ENCODE data around the gene SPDL1. TPM values are rescaled to one million over a fixed set of nuclear protein-coding genes. Genes with fewer than 3 reads are reported as not detected.

The SPDL1 gene
- total RNA-seq, 4 donors from 2014 or later, result 0.78 to 4.6 (median 3.2) TPM

DNA sequence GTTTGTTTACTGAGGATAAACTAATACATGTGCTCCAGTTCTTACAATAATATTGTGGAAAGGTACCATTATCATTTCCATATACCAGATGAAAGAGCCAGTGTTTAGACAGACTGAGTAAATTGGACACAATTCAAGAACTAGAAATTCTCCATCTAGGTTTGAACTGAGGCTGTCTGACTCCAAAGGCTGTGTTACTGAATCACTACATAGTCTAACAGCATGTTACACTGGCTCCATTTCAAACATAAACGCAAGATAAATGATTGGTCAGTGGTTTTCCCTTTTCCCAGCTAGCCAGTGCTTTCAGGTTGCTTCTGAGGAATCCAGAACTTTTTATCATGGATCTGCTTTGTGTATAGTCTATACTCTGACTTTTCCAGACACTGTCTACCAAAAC is 8.1 kb downstream of the SPDL1 start:
- in situ Hi-C loops (cut with MboI; ENCODE audit: low sequenced_read_pairs in 4 of 4) (loop anchor here in 2 of 4 donors (25.0 kb wide), 1 partner anchor 604 kb away; no protein-coding TSS in a partner anchor), intact Hi-C loops (cut with DNase I; ENCODE audit: low total_unique reads) (no loop called here)
- TF ChIP-seq, protein P1, sequence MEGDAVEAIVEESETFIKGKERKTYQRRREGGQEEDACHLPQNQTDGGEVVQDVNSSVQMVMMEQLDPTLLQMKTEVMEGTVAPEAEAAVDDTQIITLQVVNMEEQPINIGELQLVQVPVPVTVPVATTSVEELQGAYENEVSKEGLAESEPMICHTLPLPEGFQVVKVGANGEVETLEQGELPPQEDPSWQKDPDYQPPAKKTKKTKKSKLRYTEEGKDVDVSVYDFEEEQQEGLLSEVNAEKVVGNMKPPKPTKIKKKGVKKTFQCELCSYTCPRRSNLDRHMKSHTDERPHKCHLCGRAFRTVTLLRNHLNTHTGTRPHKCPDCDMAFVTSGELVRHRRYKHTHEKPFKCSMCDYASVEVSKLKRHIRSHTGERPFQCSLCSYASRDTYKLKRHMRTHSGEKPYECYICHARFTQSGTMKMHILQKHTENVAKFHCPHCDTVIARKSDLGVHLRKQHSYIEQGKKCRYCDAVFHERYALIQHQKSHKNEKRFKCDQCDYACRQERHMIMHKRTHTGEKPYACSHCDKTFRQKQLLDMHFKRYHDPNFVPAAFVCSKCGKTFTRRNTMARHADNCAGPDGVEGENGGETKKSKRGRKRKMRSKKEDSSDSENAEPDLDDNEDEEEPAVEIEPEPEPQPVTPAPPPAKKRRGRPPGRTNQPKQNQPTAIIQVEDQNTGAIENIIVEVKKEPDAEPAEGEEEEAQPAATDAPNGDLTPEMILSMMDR (IDR thresholded peaks at IDR 0.05 in 4 of 5, conservative IDR thresholded peaks at IDR 0.05 in 1 of 5), result no peak
- no peak for TF ChIP-seq POLR2A (IDR thresholded peaks at IDR 0.05)
- no peak overlapping the region for H3K27ac ChIP-seq
- peaks cover 2 to 53% of the 10 kb centered on the region in 2 donors for H3K36me3 ChIP-seq
- H3K9me3 ChIP-seq, result no peaks in the 10 kb centered on the region
- DNase-seq (no peak), ATAC-seq (no peak)
- no peak overlapping the region for H3K4me3 ChIP-seq
- H3K27me3 ChIP-seq, result no peaks in the 10 kb centered on the region
- no peaks in the 10 kb centered on the region for H3K4me1 ChIP-seq

DNA sequence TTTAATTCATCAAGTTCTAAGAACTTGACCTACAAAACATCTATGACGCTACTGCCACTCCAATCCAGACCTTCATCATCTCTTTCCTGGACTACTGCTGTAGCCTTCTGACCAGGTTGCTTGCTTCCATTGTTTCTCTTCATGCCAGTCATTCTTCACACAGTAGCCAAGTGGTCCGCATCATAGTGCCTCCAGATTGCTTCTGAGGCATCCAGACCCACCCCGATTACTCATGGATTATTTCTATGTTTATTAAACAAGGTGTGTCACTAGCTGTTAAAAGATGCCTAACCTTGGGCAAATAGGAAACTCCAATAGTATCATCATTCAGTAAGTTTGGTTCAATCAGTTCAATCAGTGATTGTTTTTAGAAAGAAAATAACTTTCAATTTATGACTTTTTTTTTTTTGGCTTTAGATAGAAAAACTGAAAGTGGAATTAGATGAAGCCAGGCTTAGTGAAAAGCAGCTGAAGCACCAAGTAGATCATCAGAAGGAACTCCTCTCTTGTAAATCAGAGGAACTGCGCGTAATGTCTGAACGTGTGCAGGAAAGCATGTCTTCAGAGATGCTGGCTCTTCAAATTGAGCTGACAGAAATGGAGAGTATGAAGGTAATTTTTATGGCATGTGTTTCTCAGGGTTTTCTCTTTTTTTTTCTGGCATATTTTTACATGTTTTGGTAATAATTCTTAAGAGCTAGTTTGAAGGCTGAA is 9.5 kb downstream of the SPDL1 start:
- Histone ChIP-seq H3K4me1 (no peaks in the 10 kb centered on the region), H3K36me3 (peaks cover 2 to 53% of the 10 kb centered on the region in 2 donors), H3K9me3 (no peaks in the 10 kb centered on the region), H3K27me3 (no peaks in the 10 kb centered on the region), H3K4me3 (no peak overlapping the region), H3K27ac (no peak overlapping the region)
- ATAC-seq (no peak), DNase-seq (no peak)
- no peak for TF ChIP-seq POLR2A (IDR thresholded peaks at IDR 0.05)
- TF ChIP-seq, protein P1 (IDR thresholded peaks at IDR 0.05 in 4 of 5, conservative IDR thresholded peaks at IDR 0.05 in 1 of 5), result no peak
- in situ Hi-C loops (cut with MboI; ENCODE audit: low sequenced_read_pairs in 4 of 4), result loop anchor here in 2 of 4 donors (25.0 kb wide), 1 partner anchor 606 kb away; no protein-coding TSS in a partner anchor
- intact Hi-C loops (cut with DNase I; ENCODE audit: low total_unique reads), result no loop called here

DNA sequence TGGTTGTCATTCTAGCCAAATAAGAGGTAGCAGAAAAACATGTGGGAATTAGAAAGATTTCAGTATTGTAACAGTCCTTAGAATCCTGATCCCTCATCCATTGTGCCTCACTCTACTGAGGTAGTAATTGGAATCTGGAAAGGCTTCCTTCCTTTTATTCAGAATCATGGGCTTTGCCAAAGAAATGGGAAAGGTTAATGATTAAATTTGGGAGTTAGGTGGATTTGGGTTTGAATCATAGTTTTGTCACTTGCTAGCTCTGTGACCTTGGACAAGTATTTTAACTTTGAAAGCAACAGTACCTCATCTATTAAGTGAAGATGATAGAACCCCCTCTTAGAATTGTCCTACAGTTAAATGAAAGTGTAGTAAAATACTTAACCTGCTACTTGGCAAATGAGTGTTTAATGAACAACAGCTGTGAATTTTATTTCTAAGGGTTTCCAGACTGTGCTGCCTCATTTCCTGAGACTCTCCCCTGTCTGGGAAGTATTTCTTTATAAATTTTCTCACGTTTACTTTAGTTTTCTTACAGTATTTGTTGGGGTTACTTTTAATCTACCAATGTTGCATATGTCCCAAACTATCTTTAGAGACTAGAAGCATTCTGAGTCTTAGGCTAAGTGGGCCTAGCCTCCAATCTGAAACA is 11.7 kb downstream of the SPDL1 start:
- peaks cover 2 to 48% of the 10 kb centered on the region in 2 donors for H3K36me3 ChIP-seq
- no peaks in the 10 kb centered on the region for H3K4me1 ChIP-seq
- no peak overlapping the region for H3K4me3 ChIP-seq
- DNase-seq (no peak), ATAC-seq (no peak)
- no peak for TF ChIP-seq POLR2A (IDR thresholded peaks at IDR 0.05)
- TF ChIP-seq, protein P1 (IDR thresholded peaks at IDR 0.05 in 4 of 5, conservative IDR thresholded peaks at IDR 0.05 in 1 of 5), result no peak
- no peak overlapping the region for H3K27ac ChIP-seq
- in situ Hi-C loops (cut with MboI; ENCODE audit: low sequenced_read_pairs in 4 of 4) (loop anchor here in 2 of 4 donors (25.0 kb wide), 1 partner anchor 608 kb away; no protein-coding TSS in a partner anchor), intact Hi-C loops (cut with DNase I; ENCODE audit: low total_unique reads) (no loop called here)
- no peaks in the 10 kb centered on the region for H3K9me3 ChIP-seq
- H3K27me3 ChIP-seq, result no peaks in the 10 kb centered on the region

DNA sequence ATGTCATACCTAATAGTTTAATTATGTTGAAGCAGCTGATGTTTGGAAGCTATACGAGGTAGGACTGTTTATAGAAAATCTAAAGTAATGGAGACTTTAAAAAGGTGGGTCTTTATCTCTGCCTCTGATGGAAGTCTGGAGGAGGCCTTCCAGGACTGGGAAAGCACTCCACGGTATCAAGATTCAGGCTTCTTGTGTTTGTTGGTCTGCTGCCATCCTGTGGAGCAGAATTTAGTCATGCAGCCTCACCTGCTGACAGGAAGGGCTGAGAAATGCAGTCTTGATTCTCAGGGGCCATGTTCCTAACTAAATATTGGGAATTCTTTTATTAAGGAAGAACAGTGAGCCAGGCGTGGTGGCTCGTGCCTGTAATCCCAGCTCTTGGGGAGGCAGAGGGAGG is 15.9 kb downstream of the SPDL1 start:
- no peak overlapping the region for H3K4me3 ChIP-seq
- H3K27ac ChIP-seq, result no peak overlapping the region

More for the DNA sequence above, 15.9 kb downstream of the SPDL1 start:
- DNase-seq (no peak), ATAC-seq (no peak)
- H3K4me1 ChIP-seq, result no peaks in the 10 kb centered on the region
- intact Hi-C loops (cut with DNase I; ENCODE audit: low total_unique reads) (no loop called here), in situ Hi-C loops (cut with MboI; ENCODE audit: low sequenced_read_pairs in 4 of 4) (loop anchor here in 2 of 4 donors (25.0 kb wide), 1 partner anchor 612 kb away; no protein-coding TSS in a partner anchor)
- peaks cover 0 to 35% of the 10 kb centered on the region in 2 donors for H3K36me3 ChIP-seq
- no peaks in the 10 kb centered on the region for H3K9me3 ChIP-seq
- TF ChIP-seq, protein P1 (IDR thresholded peaks at IDR 0.05 in 4 of 5, conservative IDR thresholded peaks at IDR 0.05 in 1 of 5), result no peak
- no peak for TF ChIP-seq POLR2A (IDR thresholded peaks at IDR 0.05)
- H3K27me3 ChIP-seq, result no peaks in the 10 kb centered on the region
